Hematopoietic multipotent progenitor cell treated with erythropoietin and hydrocortisone succinate and interleukin-3 and kit ligand, for 15 days (in vitro differentiated cells): ENCODE data around the gene NME2.

Source experiments
- DNase-seq: peaks from one replicate; pipeline ENCODE4 v3.0.0-alpha.2; 2015; ENCODE audit warnings: low spot score

NME2 gene

GRCh38 chr17:51166198-51166986, at the start of gene NME2:
Gene NME2 (plus strand): TSS chr17:51166411. CDS start chr17:51166831, 420 bp downstream.
- peak; percentile 79 for DNase-seq

- DNase-seq: peak; percentile 76
Observed at GRCh38 chr17:51118330-51119195, 47.6 kb upstream of the NME2 start.

- peak; percentile 60 for DNase-seq
Observed at GRCh38 chr17:51119415-51120356, 46.5 kb upstream of the NME2 start.

GRCh38 chr17:51120357-51120738, 45.9 kb upstream of the NME2 start:
- DNase-seq: no peak

- peak; percentile 94 for DNase-seq
Observed at GRCh38 chr17:51120739-51121619, 45.2 kb upstream of the NME2 start, which contains the start of gene SPAG9. Gene SPAG9 (minus strand): TSS chr17:51120868. CDS start chr17:51120656, 212 bp downstream.

GRCh38 chr17:51121620-51122472, 44.4 kb upstream of the NME2 start:
- DNase-seq: peak; percentile 93

- DNase-seq: peak; percentile 20
Observed at GRCh38 chr17:51122473-51123115, 43.6 kb upstream of the NME2 start.

- no peak for DNase-seq
Observed at GRCh38 chr17:51124640-51125503, 41.3 kb upstream of the NME2 start.

- DNase-seq: peak; percentile 91
Observed at GRCh38 chr17:51128076-51128475, 38.1 kb upstream of the NME2 start.

- DNase-seq: no peak
Observed at GRCh38 chr17:51132964-51133319, 33.3 kb upstream of the NME2 start.

GRCh38 chr17:51133365-51133764, 32.8 kb upstream of the NME2 start:
- DNase-seq: no peak

- DNase-seq: no peak
Observed at GRCh38 chr17:51135956-51136355, 30.3 kb upstream of the NME2 start.

- no peak for DNase-seq
Observed at GRCh38 chr17:51142597-51142996, 23.6 kb upstream of the NME2 start.

GRCh38 chr17:51144266-51145022, 21.8 kb upstream of the NME2 start:
- DNase-seq: no peak

GRCh38 chr17:51147650-51148049, 18.6 kb upstream of the NME2 start:
- DNase-seq: no peak

- no peak for DNase-seq
Observed at GRCh38 chr17:51149163-51149562, 17.0 kb upstream of the NME2 start.

- no peak for DNase-seq
Observed at GRCh38 chr17:51150932-51151331, 15.3 kb upstream of the NME2 start.

GRCh38 chr17:51152766-51153209, 13.4 kb upstream of the NME2 start:
- DNase-seq: no peak
